ENCODE measurements around the gene SMC1A.
"Not testable (repeated sequence)": the region's sequence is repeated elsewhere in the genome, so short reads cannot be mapped to it uniquely, and the experiment has no call there.

Gene SMC1A

DNA sequence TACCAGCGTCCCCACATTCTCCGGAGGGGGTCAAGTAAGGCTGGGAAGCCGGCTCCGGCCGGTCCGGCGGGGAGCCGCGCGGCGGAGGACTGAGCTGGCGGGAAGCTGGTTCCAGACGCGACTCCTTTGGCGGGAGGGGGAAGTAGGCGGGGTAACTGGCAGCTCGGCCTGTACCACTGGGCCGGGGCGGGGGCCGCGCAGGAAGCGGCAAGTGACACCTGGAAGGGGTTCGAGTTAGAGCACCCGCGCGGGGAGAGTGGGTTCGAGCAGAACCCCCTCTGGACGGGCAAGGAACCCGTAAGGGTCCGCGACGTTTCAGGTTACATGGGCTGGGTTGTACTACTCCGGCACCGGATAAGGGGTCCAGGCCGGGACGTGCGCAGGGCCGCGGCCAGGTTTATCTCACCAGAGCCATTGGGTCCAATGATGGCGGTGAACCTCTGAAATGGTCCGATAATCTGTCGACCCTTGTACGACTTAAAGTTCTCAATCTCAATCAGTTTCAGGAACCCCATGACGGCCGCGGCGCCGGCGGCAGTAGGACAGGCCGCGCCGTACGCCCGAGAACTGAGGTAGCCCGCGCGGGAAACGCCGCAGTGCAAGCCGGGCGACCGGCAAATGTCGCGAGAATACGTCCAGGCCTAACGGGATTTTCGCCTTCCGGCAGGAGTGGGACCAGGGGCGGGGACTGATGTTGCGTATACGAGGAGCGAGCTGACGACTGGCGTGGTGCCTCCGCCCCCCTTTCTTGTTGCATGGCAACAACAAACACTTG, at the start of gene SMC1A:
TSS of gene SMC1A (minus strand) at position 569 of the 775 bp plus-strand sequence. CDS start at position 515, 54 bp downstream.
- peak; percentile 92 for DNase-seq

DNA sequence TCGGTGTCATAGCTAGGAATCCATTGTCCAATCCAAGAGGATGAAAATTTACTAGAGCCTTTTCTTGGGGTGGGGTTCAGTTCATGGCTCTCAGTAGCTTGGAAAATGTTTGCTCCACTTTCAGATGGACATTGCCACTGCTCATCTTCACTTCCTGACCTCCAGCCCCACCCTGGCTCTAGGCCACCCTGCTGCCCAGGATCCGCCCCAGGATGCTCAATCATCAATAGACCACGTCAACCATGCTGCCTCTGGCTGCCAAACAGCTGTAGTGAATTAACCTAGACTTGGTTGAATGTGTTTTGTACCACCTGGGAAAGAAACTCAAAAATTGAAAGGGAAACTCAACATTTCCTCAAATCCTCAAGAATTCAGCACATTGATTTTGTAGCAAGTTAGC, 48.9 kb upstream of the SMC1A start:
- DNase-seq: no peak

DNA sequence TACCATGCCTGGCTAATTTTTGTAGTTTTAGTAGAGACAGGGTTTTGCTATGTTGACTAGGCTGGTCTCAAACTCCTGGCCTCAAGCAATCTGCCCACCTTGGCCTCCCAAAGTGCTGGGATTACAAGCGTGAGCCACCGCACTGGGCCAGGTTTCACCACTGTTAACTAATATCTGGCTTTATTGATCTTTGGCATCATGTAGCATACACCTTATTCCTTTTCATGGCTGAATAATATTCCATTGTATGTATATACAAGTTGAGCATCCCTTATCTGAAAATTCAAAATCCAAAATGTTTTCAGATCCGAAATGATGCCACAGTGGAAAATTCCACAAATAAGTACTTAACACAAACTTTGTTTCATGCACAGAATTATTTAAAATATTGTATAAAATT, 46.2 kb upstream of the SMC1A start:
- not testable (repeated sequence) for DNase-seq

DNA sequence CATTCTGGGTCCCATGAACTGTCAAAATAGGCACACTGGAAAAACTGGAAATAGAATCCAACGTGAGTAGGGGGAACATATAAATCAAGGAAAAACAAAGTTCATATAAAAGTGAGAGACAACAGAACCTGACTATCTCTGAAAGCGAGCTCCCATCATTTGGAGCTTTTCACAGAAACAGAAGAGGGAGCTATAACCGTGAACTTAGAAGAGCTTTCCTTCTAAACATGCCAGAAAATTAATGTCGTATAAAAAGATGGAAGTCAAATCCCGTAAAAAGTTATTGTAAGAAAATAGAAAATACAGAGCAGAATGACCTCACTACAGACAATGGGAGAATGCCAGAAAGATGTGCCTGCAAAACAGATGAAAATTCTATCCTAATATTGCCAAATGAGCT, 35.6 kb upstream of the SMC1A start:
- no peak for DNase-seq

DNA sequence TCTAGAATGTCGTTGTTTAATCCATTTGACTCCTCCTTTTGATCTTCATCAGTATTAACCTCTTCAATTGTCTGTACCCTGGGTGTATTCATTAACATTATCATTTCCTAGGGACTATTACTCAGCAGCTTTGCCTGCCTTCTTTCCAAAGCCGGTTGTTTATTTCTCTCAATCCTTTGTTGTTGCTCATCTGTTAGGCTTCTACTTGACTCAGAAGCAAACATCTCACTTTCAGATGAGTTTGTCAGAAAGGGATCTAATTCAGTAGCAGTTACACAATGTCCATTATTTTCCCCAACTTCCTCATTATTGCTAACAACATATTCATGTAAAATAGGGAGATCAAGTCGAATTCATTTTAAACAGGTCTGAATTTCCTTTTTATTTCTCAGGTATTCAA, 33.8 kb upstream of the SMC1A start:
- DNase-seq: no peak

DNA sequence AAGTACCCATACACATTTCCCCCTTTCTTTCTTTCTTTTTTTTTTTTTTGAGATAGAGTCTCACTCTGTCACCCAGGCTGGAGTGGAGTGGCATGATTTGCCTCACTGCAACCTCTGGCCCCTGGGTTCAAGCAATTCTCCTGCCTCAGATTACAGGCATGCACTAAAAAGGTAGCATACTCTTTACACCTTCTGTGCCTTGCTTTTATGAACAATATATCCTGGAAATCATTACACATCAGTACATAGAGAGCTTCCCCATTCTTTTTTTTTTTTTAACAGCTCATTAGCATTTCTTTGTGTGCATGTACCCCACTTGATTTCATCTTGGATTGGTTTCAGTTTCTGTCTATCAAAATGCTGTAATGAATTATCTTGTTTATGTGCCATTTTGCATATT, 30.4 kb upstream of the SMC1A start:
- DNase-seq: no peak

DNA sequence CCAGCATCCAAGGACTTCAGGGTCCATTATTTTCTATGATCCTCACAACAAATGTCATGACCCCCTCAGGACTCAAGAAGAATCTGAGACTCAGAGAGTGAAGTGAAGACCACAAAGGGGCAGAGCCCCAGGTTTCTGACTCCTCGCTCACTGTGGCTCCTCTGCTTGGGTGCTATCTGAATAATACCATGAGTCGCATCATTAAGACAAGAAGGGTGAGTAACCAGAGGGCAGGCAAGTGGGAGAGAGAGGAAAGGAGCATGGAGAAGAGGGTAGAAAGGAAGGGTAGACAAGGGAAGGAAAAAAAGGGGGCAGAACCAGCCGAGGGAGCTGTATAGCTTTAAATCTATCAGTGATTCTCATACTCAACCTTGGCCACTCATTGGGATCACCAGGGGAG, 27.2 kb upstream of the SMC1A start:
- DNase-seq: no peak

DNA sequence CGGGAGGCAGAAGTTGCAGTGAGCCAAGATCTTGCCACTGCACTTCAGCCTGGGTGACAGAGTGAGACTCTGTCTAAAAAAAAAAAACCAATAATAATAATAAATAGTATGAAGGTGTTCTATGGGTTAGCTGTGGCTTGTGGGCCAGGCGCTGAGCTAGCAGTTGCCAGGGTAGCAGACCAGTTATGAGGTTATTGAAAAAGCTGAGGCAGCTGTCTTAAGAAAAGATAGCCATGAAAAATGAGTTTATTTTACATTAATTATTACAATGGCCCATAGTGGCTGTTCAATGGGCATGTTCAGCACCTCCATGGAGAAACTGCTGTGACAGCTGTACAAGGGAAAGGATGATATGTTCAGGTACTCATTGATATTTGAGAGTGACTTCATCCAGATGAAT, 25.0 kb upstream of the SMC1A start:
- DNase-seq: no peak

DNA sequence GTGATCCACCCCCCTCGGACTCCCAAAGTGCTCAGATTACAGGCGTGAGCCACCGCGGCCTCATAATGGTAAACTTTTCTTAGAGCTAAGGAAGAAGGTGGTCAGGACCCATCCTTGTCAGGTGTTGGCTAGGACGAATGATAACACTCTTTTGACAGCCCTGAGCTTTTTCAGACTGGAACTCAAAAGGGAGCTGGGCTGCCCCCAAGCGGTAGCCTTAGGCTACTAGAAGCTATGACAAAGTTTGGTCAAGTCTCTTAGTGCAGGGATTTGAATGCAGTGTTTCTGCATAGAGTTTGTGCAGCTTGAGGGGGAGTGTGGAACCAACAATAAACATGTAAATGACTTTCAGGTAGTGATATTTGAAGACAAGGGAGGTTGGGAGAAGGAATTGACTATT, 23.5 kb upstream of the SMC1A start:
- peak; percentile 1 for DNase-seq

DNA sequence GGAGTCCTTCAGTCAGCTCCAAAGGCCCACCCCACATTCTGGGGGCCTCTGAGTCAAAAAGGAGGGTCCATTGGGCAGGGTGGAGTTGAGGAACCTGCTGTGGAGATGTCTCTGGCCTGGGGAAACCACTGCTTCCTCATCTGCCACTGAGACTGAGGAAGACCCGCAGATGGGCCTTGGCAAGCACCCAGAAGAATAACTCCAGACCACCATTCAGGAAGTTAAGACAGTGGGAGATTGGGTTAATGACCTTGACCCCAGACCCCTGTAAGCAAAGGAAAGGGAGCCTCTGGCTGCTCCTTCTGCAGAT, 19.8 kb upstream of the SMC1A start:
- DNase-seq: no peak

DNA sequence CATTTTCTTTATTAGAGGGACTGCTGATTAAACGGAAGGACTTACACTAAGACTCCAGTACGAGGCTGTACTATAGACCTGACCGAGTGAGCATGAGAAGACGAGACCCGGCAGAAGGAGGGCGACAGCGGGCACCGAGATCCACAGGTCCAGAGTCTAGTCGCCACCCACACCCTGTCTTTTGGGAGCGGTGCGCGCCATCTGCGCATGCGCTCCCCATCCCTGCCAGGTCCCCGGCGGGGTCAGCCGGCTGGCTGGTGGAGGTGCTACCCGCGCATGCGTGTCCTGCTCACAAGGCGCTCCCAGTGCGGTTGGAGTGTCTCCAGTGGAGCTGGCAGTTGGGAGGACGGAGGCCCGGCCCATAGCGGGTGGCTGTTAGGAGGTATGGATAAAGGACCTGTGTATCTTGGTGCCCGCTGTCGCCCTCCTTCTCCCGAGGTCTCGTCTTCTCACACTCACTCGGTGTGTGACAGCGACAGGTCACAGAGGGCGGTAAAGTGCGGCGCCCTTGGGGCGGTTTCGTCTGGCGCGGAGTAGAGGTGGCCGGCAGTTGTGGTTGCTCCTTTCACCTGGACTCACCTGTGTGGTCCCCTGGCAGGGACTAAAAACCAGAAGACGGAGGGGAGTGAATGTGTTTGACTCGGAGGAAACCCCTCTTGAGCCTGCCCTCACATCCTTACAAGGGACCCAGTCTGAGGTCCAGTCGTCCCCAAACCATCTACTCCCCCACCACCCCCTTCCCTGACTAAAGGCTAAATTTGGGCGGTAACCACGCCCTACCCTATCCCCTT, 19.3 kb upstream of the SMC1A start:
- peak; percentile 83 for DNase-seq

DNA sequence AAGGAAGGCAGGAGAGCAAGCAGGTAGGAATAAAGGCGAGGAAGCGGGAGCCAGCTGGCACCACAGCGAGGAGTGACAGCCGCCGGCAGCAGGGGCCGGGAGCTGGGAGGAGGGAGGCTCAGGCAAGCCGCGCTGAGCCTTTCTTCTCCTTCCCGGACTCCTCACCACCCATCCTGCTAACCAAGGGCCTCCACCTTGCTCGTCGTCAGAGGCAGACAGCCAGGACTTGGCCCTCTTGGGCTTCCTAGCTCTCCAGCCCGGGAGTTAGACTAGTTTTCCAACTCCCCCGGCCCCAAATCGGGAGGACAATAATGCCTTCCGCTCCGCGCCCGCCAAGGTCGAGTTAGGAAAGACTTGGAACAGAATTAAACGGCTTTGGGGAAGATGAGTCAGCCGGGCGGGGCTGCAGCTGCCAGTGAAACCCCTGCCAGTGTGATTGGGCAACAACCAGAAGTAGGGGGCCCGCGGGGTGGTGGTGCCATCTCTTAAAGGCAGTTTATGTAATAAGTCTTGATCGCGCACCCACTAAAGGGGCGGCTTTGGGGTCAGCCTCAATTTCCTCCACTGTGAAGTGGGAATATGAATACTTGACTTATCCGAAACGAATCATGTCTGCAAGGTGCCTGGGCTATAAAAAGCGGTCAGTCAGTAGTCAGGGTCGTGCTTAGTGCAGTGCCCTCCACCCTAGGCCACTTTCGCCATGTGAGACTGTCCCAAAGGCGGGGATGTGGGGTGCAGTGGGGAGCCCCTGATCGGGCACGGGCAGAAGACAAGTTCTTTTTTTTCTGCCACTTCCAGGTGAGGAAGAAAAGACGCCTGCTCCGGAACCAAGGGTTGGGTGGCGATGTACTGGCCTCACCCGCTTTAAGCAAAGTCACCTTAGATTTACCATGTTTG, 18.4 kb upstream of the SMC1A start:
- DNase-seq: peak; percentile 5

DNA sequence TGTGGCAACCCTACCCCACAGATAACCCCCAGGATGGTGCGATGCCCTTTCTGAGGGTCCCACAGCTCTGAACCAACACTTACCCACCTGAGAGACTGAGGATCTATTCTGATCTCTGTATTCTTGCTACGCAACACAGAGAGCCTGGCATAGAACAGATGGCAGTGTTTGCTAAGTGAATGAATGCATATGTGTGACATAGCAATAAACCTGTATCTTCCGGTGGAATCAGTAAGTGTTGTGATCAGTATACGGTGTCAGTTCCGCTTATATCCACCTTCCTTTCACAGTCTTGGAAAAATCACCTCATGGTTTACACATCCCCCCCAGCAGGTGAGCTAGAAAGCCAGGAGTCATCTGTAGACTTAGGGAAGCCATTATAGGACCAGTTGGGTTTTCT, 17.6 kb upstream of the SMC1A start:
- peak; percentile 4 for DNase-seq

DNA sequence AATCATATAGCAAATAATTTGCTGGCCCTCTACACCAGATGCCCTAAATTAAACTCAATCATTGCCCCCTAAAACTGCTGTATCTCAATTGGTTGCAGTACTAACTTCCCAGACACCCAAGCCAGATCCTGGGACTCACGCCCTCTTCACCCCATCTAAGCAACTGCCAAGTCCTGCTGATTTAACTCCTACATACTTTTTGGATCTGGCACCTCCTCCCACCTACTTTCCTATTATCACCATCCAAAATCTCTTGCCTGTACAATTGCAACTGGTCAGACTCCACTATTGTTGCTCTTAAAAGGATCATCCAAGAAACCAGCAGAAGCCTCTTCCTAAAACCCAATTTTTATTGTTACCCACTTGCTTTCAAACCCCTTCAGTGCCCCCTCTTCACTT, 16.4 kb upstream of the SMC1A start:
- DNase-seq: no peak

DNA sequence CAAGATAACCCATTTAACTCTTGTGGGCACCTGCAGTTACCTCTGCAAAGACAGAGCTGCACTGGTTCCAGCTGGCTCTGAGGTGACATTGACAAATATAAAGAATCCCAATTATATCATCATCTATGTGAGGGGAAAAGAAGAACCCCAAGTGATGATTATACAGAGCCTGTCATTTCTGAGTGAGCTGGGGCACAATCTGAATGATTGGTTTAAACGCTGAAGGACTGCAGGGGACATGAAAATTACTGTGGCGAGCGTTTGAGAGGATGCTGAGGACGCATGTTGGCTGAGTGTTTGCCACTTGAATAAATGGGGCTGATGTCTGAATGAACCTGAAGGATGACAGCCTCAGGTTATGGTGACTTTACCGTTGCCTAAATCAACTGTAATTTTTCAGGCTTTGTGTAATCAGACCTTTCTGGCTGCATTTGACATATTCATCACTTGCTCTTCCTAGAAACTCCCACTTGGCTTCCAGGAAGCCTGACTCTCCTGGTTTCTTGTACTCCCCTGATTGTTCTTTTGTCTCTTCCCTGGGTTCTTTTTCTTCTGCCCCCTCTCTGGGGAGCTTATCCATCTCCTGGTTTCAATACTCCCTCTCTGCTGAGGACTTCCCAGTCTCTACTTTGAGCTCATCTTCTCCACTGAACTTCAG, 15.8 kb upstream of the SMC1A start:
- DNase-seq: peak; percentile 29

DNA sequence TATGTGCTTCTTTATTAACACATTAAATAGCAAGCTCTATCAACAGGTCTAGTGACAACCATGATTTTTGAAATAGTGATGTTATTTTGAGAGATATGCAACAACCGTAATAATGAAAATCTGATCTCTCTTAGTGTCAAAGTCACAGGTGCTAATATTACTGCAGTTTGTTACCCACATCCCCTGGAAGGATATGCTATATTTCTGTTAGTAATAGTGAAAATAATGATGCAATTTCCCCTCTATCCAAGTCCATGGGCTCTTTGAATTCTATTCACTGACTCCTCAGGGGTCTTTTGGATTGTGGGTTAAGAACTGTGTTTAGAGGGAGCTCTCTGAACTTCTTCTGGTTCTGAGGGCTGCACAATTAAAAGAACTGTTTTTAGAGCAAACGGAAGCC, 14.8 kb upstream of the SMC1A start:
- DNase-seq: no peak

DNA sequence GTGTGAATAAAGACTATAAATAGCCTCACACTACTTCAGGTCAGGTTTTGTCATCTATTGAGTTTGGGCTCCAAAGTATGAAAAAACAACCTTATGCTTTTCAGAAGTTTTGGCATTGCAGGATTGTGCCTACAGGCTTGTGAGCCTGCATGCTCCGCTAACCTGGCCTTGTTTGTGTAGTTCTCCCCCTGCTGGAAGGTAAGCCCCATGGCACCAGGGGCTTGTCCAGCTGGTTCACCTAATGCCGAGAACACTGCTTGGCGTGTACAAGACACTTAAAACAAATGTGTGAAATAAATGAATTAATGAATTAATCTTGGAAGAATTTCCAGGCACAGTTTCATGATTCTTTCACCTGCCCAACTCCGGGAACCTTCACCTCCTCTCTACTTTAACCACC, 13.5 kb upstream of the SMC1A start:
- peak; percentile 18 for DNase-seq

DNA sequence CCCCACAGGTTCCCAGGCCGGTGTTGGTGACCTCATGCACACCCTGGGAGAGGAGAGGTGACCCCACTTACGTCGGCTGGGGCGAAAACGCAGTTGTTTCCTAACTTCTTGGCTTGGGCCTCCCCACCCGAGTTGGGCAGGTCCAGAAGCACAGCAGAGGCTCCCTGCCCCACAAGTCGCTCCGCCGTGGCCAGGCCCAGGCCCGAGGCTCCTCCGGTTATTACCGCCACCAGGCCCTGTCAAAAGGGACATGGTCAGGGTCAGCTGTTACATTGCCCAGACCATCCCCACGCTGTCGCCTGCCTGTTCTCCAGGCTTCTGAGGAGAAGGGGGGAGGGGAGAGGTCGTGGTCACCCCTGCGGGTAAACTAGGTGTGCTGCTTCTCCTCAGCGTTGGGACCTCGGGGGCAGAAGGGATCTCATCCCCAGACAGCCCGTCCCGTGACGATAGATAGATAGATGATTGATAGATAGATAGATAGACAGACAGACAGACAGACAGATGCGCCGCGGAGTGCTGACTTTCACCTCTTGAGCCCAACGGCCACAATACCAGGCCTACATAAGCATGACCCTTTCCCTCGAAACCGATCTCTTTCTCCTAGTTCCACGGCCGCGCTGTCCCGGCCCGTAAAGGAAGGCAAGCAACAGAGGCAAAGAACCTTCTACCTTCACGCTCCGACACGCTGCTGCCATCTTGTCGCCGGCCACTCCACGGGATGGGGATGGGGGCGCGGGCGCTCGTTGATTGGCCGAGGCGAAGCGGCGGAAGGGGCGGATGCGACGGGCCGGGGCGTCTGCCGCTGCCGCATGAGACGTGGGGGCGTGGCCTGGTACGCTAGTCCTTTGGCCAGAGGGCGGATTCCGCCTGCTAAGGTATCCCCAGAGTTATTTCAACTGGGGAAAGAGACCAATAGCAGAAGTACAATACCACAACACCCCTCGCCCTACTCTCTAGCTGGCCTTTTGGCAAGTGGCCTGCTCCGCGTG, 11.5 kb upstream of the SMC1A start, which contains the start of gene HSD17B10:
TSS of gene HSD17B10 (minus strand) at position 720 of the 989 bp plus-strand sequence. CDS start at position 695, 25 bp downstream.
- DNase-seq: peak; percentile 55

DNA sequence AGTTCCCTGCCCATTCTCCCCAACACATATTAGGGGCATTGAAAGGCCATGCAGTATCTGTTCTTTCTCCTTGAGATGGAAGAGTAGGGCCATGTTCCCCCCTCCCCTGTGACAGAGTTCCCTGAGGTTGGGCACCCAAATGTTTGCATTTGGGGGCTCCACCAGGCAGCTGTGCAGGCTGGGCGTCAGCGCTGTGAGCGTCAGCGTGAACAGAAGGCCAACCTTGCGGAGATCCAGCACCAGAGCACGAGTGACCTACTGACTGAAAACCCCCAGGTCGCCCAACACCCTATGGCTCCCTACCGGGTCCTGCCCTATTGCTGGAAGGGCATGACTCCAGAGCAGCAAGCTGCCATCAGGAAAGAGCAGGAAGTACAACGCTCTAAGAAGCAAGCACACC, 7.8 kb upstream of the SMC1A start:
- DNase-seq: no peak

DNA sequence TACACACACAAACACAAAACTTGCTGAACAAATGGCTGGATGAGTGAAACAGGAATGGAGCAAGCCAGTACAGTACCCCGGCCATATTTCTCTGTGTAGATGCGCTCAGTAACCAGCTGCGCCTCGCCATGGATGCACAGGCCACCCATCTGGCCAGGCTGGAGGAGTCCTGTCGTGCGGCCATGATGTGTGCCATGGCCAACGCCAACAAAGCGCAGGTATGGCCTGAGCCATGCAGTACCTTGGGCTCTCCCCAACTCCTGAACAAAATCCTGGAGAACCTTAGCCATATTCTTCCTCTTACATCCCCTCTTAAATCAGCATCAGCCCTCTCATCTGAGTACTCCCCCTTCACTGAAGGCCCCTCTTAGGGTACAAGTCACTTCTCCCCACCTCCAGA, 7.3 kb upstream of the SMC1A start:
- no peak for DNase-seq

DNA sequence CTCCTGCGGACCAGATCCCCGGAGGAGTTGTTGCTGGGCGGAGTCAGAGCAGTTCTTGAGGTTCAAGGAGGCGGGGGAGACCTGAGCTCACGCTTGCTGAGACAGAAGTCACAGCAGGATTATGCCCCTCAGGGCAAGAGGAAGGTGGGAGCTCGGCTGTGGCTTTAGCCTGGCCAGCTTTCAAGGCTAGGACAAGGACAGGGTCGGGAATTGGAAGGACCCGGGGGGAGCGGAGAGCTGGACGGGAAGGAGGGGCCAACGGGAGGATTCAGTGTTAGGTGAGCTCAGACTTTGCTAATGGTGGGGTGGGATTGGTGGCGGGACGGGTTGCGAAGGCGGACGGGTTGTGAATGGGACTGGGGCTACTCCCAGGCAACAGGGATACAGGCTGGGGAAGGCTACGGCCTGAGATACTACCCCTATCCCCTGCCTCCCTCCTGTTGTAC, 430 bp upstream of the SMC1A start, which contains the start of gene RIBC1:
TSS of gene RIBC1 (plus strand) at position 13 of the 446 bp plus-strand sequence. CDS start 3,404 bp downstream, outside the sequence.
- DNase-seq: no peak

DNA sequence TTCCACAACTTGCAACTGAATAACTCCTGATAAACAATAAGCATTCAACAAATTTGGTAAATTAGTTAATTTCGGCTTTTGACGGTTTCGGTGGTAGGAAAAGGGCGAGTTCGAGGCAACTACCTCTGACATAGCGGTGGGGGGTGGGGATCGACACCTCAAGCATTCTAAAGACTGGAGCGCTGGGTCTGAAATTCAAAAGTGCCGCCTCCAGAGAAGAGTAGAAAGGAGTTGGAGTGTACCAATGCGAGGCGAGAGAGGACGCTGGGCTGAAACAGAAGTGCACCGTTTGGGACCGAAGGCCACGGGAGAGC, 725 bp downstream of the SMC1A start:
- DNase-seq: no peak

All from NCI-H1436 treated with DMSO at 0.1 percent for 48 hours (cell line).